Stimulated activated CD4-positive, alpha-beta T cell treated with anti-CD3 and anti-CD28 coated beads, Interleukin-1b, Interleukin-23, amount 100 ng/mL, for 24 hours (primary cell): ENCODE results near the gene KIAA0232.
"Not testable (repeated sequence)": the region's sequence is repeated elsewhere in the genome, so short reads cannot be mapped to it uniquely, and the experiment has no call there.

Experiments used
- DNase-seq, 4 experiments: peaks; one replicate each; pipeline ENCODE4 v3.0.0-alpha.2; 2020; ENCODE audit warnings: low read depth in 4 of 4, low spot score in 1 of 4

KIAA0232 gene

GRCh38 chr4:6894528-6895498 is 112.3 kb downstream of the KIAA0232 start:
- no peak for DNase-seq

DNA sequence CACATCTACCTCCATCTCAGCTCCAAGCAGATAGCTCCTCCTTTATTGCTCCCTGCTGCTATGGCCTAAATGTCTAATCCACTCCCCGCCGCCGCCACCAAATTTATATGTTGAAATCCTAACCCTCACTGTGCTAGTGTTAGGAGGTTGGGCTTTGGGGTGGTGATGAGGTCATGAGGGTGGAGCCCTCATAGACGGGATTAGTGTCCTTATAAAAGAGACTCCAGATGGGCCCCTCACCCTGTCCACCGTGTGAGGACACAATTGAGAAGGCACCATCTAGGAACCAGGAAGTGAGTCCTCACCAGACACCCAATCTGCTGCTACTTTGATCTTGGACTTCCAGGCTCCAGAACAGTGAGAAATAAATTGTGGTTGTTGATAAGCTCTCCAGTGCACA is 113.5 kb downstream of the KIAA0232 start:
- no peak for DNase-seq

GRCh38 chr4:6898763-6899162 is 116.2 kb downstream of the KIAA0232 start:
- no peak for DNase-seq

DNA sequence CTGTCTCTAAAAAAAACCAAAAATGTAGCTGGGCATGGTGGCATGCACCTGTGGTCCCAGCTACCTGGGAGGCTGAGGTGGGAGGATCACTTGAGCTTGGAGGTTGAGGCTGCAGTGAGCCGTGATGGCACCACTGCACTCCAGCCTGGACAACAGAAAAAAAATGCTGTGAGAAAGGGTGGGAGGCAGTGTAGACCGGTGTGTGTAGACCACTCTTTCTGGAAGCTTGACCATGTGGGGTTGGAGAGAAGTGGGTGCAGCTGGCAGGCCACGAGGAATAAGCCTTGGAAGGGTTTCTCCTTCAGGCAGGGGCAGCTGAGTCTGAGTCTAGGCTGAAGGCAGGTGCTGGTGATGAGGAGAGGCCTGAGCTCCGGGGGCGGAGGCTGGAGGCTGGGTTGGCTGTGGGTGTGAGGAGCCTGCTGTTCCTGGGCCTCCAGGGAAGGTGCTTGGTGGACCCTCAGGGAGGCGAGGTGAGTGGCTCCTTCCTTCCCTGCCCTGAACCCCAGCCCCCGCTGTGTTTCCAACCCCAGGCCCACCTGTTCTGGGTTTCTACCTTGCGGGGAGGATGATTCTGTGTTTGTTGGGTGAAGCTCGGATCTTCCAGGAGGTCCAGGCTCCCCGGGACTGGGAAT is 117.8 kb downstream of the KIAA0232 start:
- no peak for DNase-seq

DNA sequence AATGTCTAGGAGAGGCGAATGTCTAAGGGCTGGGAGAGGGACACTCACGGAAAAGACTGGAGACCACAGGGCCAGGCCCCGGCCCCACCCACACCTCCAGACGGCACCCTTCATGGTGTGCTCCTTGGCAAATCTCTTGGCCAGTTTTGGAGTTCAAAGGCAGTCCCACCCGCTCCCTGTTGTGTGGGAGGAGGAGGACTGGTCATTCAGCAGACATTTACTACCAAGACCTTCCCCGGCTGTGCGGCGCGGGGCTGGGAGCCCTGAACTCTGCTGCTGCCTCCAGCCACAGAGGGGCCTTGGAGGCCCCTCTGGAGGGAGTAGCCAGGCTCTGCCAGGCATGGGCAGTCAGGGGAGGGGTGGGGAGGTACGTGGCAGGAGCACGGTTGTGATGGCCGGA is 118.4 kb downstream of the KIAA0232 start:
- no peak for DNase-seq

DNA sequence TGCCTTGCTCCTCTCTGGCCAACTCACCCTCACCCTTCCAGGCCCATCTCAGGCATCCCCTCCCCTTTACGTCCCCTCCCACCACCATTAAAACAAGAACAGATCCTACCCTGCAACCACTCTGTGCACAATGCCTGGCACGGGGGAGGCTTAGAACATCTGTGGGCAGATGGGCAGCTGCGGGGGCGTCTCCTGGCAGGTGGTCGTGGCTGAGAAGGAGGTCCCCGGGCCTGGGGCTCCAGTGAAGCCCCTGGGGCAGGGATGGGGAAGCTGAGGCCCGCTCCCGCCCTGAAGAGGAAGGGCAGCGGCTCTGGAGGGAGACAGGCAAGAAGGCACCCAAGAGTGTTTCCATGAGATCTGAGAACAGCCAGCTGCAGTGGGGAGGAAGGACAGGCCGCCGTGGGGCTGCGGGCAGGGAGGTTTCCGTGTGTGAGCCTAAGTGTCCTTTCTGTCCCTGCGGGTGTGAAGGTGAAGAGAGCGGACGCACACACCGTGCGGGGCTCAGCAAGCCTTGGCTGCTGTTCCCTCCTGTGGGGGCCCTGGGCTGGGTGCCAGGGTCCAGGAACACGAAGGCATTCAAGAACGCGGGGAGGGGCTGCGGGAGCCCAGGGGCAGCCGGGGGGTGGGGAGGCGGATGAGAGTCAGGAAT is 119.3 kb downstream of the KIAA0232 start:
- DNase-seq = no peak

- DNase-seq = no peak
These were observed 120.0 kb downstream of the KIAA0232 start for GRCh38 chr4:6902318-6903042.

- no peak for DNase-seq
These were observed 123.3 kb downstream of the KIAA0232 start for GRCh38 chr4:6905516-6906445.

DNA sequence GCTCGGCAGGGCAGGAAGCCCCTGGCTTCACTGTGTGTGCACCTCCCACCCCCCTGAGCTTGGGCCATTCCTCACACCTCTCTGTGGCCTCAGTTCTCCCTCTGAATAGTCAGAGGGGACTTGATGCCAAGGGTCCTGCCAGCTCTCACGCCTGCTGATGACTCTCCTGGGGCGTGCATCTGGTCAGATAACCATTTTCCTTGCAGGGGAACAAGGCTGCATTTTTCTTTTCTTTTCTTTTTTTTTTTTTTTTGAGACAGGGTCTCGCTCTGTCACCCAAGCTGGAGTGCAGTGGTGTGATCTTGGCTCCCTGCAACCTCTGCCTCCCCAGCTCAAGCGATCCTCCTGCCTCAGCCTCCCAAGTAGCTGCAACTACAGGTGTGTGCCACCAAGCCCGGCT is 124.0 kb downstream of the KIAA0232 start:
- not testable (repeated sequence) for DNase-seq

DNA sequence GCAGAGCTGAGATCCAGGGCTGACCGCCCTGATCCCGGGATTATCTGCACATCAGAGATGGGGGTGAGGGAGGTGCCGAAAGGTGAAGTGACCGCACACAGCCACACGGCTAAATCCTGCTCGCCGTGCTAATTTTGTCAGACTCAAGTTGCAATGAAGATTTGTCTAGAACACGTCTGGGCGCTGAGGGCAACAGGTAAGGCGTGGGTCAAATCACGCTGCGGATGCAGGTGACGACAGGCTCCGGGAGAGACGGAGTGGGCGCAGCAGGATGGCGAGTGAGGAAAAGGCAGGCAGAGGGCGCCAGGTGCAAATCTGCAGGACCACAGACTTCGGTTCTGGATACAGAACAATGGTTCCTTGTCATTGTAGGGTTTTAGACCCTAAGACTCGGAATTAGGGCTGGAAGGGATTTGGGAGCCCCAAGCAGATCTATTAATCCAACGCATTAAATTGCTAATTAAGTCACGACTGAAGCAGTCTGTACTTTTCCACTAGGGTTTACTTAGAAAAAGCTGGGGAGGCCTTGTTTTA is 125.2 kb downstream of the KIAA0232 start:
- DNase-seq = no peak

DNA sequence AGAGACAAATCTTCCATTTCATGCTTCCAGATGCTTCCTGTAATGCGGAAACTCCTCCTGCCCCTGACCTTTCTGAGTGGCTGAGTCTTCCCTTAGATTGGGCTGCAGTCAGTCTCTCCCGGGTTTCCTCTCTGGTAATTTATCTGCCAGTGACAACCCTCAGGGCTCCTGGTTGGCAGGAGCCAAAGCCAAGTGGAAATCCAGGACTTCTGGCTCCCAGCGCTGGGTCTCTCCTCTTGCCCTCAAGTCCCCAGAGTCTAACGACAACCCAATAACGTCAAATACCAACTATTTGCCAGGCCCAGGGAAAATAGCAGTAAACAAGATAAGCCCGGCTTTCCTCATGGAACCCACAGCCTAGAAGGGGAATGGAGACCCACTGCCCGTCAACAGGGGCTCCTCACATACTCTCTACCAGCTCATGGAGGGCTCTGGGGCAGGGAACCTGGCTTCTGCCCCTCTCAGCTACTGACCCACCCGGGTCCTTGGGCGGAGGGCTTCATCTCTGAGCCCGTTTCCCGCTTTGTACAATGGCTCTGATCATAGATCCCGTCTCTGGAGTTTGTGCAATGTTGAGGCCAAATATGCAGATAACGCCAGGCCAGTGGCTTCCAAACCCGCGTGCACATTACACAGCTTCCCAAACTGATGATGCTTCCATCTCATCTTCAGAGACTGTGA is 126.0 kb downstream of the KIAA0232 start:
- DNase-seq = no peak

DNA sequence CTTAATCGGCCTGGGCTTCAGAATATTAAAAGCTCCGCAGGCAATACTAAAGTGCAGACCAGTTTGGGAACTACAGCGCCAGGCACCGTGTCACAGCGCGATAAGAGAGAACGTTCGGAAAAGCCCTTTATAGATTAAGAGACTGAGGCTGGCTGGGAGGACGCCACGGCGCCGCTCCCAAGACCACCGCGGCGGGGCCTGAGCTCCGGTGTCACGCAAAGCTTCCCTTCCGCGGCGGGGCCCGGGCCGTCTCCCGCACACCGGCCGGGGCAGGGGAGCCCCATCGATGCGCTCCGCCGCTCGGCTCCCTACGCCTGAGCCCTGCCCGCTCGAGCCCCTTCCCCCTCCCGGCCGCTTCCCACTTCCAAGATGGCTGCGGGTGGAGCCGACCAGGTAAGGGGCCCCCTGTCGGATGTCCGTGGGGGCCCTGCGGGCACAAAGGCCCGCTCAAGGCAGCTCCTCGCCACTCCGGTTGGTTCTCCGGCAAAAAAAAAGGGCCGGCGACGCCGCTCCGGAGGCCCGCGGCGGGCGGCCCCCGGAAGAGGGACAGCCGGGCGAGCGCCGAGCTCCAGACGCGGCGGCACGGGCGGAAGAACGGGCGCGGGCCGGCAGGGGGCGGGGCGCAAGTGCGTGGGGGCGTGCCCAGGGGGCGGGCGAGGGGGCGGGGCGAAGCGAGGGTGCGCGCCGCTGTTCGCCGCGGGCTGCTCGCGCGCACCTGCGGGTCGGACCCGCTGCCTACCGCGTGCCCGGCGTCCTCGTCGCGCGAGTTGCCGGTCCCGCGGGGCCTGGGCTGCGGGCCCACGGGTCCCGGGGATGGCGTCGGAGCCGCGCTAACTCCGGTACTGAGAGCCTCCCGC is 126.8 kb downstream of the KIAA0232 start, which contains the start of gene TBC1D14:
TSS of gene TBC1D14 (plus strand) at position 714 of the 857 bp plus-strand sequence. CDS start 13,564 bp downstream, outside the sequence.
- DNase-seq = peak; percentile 76 to 86 (median 83)

DNA sequence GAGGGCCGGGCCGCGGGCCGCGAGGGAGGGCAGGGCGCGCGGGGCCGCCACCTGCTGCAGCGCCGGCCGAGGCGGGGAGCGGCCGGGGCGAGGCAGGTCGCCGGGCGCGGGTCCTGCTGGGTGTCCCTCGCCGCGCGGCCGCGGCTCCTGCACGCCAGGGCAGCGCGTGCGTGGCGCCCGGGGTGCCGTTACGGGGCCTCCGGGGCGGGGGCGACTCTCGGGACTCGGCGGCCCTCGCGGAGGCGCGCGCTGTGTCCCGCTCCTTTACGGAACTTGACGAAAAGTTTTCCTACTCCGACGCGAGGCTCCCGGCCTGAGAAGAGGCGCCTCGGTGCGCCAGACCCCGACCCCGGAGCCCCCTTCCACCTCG is 127.4 kb downstream of the KIAA0232 start:
- DNase-seq = peak in 1 of 4 experiments; percentile 30

- no peak for DNase-seq
These were observed 127.9 kb downstream of the KIAA0232 start for GRCh38 chr4:6910340-6910959.

GRCh38 chr4:6910960-6911874 is 128.7 kb downstream of the KIAA0232 start:
- no peak for DNase-seq

DNA sequence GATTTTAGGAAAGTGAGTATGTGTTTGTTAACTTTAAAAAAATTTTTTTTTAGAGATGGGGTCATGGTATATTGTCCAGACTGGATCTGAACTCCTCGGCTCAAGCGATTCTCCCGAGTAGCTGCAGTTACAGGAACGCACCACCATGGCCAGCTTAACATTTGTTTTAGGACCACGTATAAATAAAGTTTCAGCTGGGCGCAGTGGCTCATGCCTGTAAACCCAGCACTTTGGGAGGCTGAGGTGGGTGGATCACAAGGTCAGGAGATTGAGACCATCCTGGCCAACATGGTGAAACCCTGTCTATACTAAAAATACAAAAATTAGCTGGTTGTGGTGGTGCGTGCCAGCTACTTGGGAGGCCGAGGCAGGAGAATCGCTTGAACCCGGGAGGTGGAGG is 129.4 kb downstream of the KIAA0232 start:
- DNase-seq = not testable (repeated sequence)

- no peak for DNase-seq
These were observed 129.9 kb downstream of the KIAA0232 start for GRCh38 chr4:6912441-6912840.
